HUES64 (cell line): ENCODE results near the gene ARHGAP30. TPM values are rescaled to one million over a fixed set of nuclear protein-coding genes. Genes with fewer than 3 reads are reported as not detected.
"Not testable (repeated sequence)": the region's sequence is repeated elsewhere in the genome, so short reads cannot be mapped to it uniquely, and the experiment has no call there.

Experiments
- H3K27ac ChIP-seq: 2 replicates; pipeline ENCODE4 v1.7.0; 2013; ENCODE audit warnings: low read depth, low read length, inconsistent platforms
- H3K27me3 ChIP-seq: 2 replicates; pipeline ENCODE4 v1.6.1; 2013; ENCODE audit warnings: mild to moderate bottlenecking, low read length; ENCODE audit not compliant: insufficient read depth
- H3K36me3 ChIP-seq: 2 replicates; pipeline ENCODE4 v1.6.1; 2013; ENCODE audit warnings: mild to moderate bottlenecking, low read length; ENCODE audit not compliant: insufficient read depth
- H3K4me1 ChIP-seq: 2 replicates; pipeline ENCODE4 v1.6.1; 2013; ENCODE audit warnings: mild to moderate bottlenecking, low read length, moderate library complexity; ENCODE audit not compliant: insufficient read depth
- H3K4me3 ChIP-seq: 2 replicates; pipeline ENCODE4 v1.5.1; 2013; ENCODE audit warnings: mild to moderate bottlenecking, low read length, moderate library complexity
- H3K9ac ChIP-seq: 2 replicates; pipeline ENCODE4 v1.6.1; 2013; ENCODE audit warnings: mild to moderate bottlenecking, low read depth, low read length
- H3K9me3 ChIP-seq: 2 replicates; pipeline ENCODE4 v1.6.1; 2013; ENCODE audit warnings: low read depth, low read length; ENCODE audit not compliant: insufficient read depth
- WGBS: fragments of 150-250, 120-280 bp; methylation state at CpG from one replicate; pipeline ENCODE4 v1.1.7; 2013; ENCODE audit warnings: missing lambda C conversion rate; 5-methylcytosine and 5-hydroxymethylcytosine counted together
- polyA plus RNA-seq, 2 experiments: library from polyadenylated mRNA; stranded (reverse); fragments of 50-300 nt; gene quantifications; one replicate each; pipeline ENCODE4 v1.2.3, GENCODE V29; 2013

Gene ARHGAP30, protein sequence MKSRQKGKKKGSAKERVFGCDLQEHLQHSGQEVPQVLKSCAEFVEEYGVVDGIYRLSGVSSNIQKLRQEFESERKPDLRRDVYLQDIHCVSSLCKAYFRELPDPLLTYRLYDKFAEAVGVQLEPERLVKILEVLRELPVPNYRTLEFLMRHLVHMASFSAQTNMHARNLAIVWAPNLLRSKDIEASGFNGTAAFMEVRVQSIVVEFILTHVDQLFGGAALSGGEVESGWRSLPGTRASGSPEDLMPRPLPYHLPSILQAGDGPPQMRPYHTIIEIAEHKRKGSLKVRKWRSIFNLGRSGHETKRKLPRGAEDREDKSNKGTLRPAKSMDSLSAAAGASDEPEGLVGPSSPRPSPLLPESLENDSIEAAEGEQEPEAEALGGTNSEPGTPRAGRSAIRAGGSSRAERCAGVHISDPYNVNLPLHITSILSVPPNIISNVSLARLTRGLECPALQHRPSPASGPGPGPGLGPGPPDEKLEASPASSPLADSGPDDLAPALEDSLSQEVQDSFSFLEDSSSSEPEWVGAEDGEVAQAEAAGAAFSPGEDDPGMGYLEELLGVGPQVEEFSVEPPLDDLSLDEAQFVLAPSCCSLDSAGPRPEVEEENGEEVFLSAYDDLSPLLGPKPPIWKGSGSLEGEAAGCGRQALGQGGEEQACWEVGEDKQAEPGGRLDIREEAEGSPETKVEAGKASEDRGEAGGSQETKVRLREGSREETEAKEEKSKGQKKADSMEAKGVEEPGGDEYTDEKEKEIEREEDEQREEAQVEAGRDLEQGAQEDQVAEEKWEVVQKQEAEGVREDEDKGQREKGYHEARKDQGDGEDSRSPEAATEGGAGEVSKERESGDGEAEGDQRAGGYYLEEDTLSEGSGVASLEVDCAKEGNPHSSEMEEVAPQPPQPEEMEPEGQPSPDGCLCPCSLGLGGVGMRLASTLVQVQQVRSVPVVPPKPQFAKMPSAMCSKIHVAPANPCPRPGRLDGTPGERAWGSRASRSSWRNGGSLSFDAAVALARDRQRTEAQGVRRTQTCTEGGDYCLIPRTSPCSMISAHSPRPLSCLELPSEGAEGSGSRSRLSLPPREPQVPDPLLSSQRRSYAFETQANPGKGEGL
- polyA plus RNA-seq (2013, experiment 1 of 2): 0.10 TPM
- polyA plus RNA-seq (2013, experiment 2 of 2): 0.13 TPM

DNA sequence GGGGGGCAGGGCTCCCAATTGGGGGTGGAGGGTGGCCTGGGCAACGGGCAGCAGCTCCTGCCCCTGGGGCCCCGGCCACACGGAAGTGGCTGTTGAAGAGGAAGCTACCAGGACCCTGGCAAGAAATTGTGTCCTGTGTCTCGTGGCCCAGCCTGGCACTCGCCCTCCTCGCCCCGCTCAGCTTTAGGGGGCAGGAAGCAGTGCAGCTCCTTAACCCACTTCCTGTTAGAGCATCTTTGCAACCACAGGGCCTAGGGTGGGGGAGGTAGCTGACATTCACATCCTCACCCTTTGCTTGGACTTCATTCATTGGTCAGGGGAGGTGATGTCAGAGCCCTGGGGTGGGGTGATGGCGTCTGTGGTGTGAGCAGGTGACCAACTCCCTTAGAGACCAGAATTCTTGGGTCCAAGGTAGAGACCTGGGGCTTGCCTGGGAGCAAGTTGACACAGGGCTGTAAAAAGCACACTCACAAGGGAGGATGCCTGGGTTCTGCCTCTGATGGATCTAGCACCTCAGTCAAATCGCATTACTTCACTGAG lies at the start of gene ARHGAP30:
TSS of gene ARHGAP30 (minus strand) at position 161 of the 540 bp plus-strand sequence. CDS start 267 bp downstream, outside the sequence.
- H3K27ac ChIP-seq: no peak within 1 kb of the TSS
- H3K4me3 ChIP-seq: no peak within 1 kb of the TSS
- 87% methylated on average over 9 of the region's 9 CpGs for WGBS
- H3K4me1 ChIP-seq: no peaks in the 10 kb centered on the region
- no peak within 1 kb of the TSS for H3K9ac ChIP-seq
- H3K27me3 ChIP-seq: no peaks in the 10 kb centered on the region; the same call in 1 of the 2 replicates
- H3K9me3 ChIP-seq: no peaks in the 10 kb centered on the region
- H3K36me3 ChIP-seq: no peaks in the 10 kb centered on the region

DNA sequence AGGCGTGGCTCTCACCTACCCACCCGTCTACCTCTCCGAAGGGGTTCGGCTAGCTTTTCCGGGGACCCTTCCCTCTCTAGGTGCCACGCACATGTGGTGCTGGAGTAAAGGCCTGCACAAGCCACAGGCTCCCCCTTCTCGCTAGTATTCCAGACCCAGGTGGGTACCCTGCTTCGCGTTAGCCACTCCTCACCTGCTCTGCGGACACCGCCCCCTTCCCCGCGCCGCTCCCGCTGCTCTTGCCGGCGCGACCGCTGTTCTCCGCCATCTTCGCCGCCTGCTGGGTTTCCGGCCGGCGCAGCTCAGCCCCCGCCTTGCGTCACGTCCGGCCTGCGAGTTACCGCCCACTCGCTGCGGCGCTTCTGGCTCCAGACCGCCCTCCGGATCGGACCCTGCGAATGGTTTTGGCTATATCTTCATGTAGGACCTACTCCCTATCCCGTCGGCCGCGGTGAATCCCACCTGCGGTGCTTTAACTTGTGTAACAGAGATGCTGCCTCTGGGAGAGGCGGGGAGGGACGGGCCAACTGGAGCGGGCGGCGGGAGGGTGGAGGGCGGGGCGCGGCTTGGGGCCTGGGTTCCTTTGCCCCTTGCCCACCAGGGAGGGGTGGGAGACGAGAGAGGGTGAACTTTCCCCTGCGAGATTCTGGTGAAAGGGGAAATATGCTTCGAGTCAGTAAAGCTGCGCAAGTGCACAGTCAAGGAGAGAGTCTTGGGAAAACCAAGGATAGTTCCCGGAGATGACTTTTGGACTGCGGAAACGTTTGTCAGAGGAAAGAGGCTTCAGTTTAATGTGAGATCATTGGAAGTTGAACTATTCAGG lies 48.3 kb upstream of the ARHGAP30 start, which contains the start of the genes NIT1 and PFDN2:
TSS of gene NIT1 (plus strand) at position 347 of the 823 bp plus-strand sequence. CDS start at position 419, 72 bp downstream.
TSS of gene PFDN2 (minus strand) at position 279 of the 823 bp plus-strand sequence. CDS start at position 268, 11 bp downstream.
- peak within 1 kb of the TSS; percentile 95 for H3K27ac ChIP-seq
- peaks cover 10% of the 10 kb centered on the region for H3K4me1 ChIP-seq
- under 1% methylated on average over 58 of the region's 58 CpGs for WGBS

DNA sequence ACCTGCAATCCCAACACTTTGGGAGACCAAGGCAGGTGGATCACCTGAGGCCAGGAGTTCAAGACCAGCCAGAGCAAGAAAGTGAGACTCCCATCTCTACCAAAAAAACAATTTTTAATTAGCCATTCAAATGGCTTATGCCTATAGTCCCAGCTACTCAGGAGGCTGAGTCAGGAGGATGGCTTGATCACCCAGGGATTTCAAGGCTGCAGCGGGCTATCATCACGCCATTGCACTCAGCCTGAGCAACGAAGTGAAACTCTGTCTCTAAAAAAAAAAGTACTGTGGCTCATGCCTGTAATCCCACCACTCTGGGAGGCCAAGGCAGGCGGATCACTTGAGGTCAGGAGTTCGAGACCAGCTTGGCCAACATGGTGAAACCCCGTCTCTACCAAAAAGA lies 46.3 kb upstream of the ARHGAP30 start:
- not testable (repeated sequence) for H3K9ac ChIP-seq, H3K27ac ChIP-seq, H3K9me3 ChIP-seq, H3K4me3 ChIP-seq, H3K27me3 ChIP-seq, H3K4me1 ChIP-seq
- WGBS: 95% methylated on average over 6 of the region's 6 CpGs
- peaks cover 27% of the 10 kb centered on the region for H3K36me3 ChIP-seq

More for the DNA sequence above, 48.3 kb upstream of the ARHGAP30 start, which contains the start of the genes NIT1 and PFDN2:
- Histone ChIP-seq H3K9me3 (no peaks in the 10 kb centered on the region), H3K36me3 (peaks cover 47% of the 10 kb centered on the region), H3K9ac (peak within 1 kb of the TSS; percentile 69), H3K27me3 (no peaks in the 10 kb centered on the region), H3K4me3 (peak within 1 kb of the TSS; percentile 81)

DNA sequence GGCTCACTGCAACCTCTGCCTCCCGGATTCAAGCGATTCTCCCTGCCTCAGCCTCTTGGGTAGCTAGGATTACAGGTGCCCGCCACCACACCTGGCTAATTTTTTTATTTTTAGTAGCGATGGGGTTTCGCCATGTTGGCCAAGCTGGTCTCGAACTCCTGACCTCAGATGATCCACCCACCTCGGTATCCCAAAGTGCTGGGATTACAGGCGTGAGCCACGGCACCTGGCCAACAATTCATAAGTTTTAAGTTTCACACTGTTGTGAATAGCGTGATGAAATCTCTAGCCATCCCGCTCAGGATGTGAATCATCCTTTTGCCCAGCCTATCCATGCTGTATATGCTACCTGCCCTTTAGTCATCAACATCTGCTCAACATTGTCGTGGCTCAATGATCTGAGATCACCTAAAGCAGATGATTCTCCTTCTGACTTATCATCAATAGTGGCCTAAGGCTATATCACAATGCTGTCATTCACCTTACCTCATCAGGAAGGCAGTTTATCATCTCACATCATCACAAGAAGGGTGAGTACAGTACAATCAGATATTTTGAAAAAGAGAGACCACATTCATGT lies 45.5 kb upstream of the ARHGAP30 start:
- 96% methylated on average over 12 of the region's 12 CpGs for WGBS
- no peak overlapping the region for H3K9ac ChIP-seq
- no peak overlapping the region for H3K27ac ChIP-seq
- peaks cover 23% of the 10 kb centered on the region for H3K36me3 ChIP-seq
- H3K4me1 ChIP-seq: peaks cover 10% of the 10 kb centered on the region
- no peak overlapping the region for H3K4me3 ChIP-seq
- H3K27me3 ChIP-seq: no peaks in the 10 kb centered on the region
- H3K9me3 ChIP-seq: no peaks in the 10 kb centered on the region

DNA sequence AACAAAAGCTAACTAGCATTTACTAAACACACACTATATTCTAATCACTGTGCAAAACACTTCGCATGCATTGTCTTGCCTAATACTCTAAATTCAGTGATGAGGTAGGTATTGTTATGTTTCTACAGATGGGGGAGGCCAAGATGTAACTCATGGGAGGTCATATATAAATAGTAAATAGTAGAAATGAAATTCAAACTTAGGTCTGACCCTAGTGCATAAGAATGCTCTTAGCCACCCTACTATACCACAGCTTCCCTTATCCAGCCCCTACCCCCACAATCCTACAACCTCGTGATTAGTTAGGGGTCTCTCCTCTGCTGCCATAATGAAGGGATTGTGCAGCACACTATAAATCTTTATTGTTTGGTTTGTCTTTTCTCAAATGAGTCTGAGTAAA lies 44.9 kb upstream of the ARHGAP30 start:
- Histone ChIP-seq H3K4me1 (peaks cover 10% of the 10 kb centered on the region), H3K9ac (no peak overlapping the region), H3K27ac (no peak overlapping the region), H3K9me3 (no peaks in the 10 kb centered on the region), H3K36me3 (peaks cover 23% of the 10 kb centered on the region; the same call in 1 of the 2 replicates), H3K27me3 (no peaks in the 10 kb centered on the region), H3K4me3 (no peak overlapping the region)
- 100% methylated on average over 1 of the region's 2 CpGs for WGBS

DNA sequence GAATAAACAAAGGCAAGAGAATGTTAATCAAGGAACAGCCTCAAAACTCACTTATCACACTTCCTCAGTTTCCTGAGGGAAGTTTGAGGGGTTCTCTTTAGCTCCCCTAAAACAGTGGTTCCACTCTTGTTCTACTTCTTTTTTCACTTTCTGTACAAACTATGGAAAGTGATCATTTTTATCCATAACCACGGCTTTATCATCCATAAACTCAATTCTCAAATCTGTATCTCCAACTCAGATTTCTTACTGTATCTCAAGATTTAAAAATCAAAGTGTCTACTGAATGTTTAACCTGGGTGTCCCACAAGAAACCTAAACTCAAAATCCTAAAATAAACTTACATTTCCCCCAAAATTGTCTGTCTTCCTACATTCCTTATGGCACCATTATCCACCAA lies 44.2 kb upstream of the ARHGAP30 start:
- 95% methylated on average over 1 of the region's 1 CpG for WGBS
- no peak overlapping the region for H3K4me3 ChIP-seq
- 0 out of 2 replicates have a peak, but pooled peaks cover 4% of the 10 kb centered on the region for H3K4me1 ChIP-seq
- no peak overlapping the region for H3K27ac ChIP-seq
- no peaks in the 10 kb centered on the region for H3K9me3 ChIP-seq
- peaks cover 28% of the 10 kb centered on the region; the same call in 1 of the 2 replicates for H3K36me3 ChIP-seq
- no peak overlapping the region for H3K9ac ChIP-seq
- H3K27me3 ChIP-seq: no peaks in the 10 kb centered on the region

DNA sequence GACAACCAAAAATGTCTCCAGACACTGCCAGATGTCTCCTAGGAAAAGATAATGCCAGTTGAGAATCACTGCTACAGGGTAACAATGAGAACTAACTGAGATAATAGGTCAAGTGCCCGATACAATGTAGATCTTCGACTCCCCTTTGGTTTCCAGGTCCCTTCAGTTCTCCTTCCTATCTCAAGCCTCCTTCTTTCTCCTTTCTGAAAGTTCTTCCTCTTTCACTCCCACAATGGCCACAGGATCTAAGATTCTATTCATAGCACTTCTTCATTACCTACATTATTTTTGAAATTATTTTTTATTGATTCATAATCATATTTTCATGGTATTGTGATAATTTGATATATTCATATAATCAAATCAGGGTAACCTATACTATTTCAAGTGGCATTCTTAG lies 41.8 kb upstream of the ARHGAP30 start:
- Histone ChIP-seq H3K4me1 (no peaks in the 10 kb centered on the region), H3K4me3 (no peak overlapping the region), H3K27ac (no peak overlapping the region), H3K9me3 (no peaks in the 10 kb centered on the region), H3K9ac (no peak overlapping the region), H3K27me3 (no peaks in the 10 kb centered on the region), H3K36me3 (peaks cover 28% of the 10 kb centered on the region; the same call in 1 of the 2 replicates)
- WGBS: 95% methylated on average over 2 of the region's 2 CpGs

DNA sequence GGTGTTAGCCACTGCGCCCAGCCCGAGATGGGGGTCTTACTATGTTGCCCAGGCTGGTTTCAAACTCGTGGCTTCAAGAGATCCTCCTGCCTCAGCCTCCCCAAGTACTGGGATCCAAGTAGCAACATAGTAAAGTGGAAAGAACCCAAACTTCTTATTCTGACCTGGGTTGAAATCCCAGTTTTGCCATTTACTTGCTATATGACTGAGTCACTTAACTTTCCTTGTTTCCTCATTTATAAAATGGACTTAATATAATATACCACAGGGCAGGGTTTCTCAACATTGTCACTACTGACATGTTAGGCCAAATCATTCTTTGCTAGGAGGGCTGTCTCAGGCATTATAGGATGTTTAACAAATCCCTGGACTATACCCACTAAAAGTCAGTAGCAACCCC lies 41.4 kb upstream of the ARHGAP30 start:
- Histone ChIP-seq H3K27ac (no peak overlapping the region), H3K4me1 (no peaks in the 10 kb centered on the region), H3K9ac (no peak overlapping the region), H3K9me3 (no peaks in the 10 kb centered on the region), H3K27me3 (no peaks in the 10 kb centered on the region), H3K36me3 (peaks cover 28% of the 10 kb centered on the region; the same call in 1 of the 2 replicates), H3K4me3 (no peak overlapping the region)
- WGBS: 96% methylated on average over 3 of the region's 3 CpGs

DNA sequence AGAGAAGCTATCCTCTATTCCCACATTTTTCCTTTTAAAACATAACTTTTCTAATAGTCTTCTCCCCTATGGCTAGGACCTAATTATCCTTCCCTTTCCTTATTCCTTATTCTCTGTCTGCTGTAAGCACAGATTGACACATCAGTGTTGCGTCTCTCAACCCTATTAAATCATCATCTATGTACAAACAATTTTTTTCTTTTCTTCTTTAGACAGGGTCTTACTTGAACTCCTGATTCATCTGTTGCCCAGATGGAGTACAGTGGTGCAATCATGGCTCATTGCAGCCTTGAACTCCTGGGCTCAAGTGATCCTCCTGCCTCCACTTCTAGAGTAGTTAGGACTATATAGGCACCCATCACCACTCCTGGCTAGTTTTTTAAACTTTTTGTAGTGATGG lies 36.7 kb upstream of the ARHGAP30 start:
- Histone ChIP-seq H3K4me3 (no peak overlapping the region), H3K9me3 (no peaks in the 10 kb centered on the region), H3K4me1 (no peaks in the 10 kb centered on the region), H3K27me3 (no peaks in the 10 kb centered on the region), H3K36me3 (peaks cover 29% of the 10 kb centered on the region), H3K9ac (no peak overlapping the region), H3K27ac (no peak overlapping the region)
- 94% methylated on average over 1 of the region's 1 CpG for WGBS
